Measurements from ENCODE around the gene KRTAP10-1. TPM values are rescaled to one million over a fixed set of nuclear protein-coding genes. Genes with fewer than 3 reads are reported as not detected.

The KRTAP10-1 gene
- total RNA-seq, 1 donor from 2014 or later, result not detected

GRCh38 chr21:44539046-44539445 is 949 bp downstream of the KRTAP10-1 start:
- Mint-ChIP-seq H3K36me3 (no peaks in the 10 kb centered on the region), H3K4me1 (no peaks in the 10 kb centered on the region), H3K4me3 (no peak overlapping the region), H3K27ac (peak overlapping the region; percentile 61), H3K27me3 (ENCODE audit: insufficient read depth, low read depth) (peaks cover 4% of the 10 kb centered on the region), H3K9me3 (peaks cover 2% of the 10 kb centered on the region)
- H3K4me2 ChIP-seq, result no peak overlapping the region
- no peaks in the 10 kb centered on the region for H3K36me3 ChIP-seq
- no peak overlapping the region for H3K9ac ChIP-seq
- no peaks in the 10 kb centered on the region for H3K27me3 ChIP-seq
- no peak overlapping the region for H3K4me3 ChIP-seq
- H3F3A ChIP-seq (ENCODE audit: low read depth), result no peaks in the 10 kb centered on the region
- H3K9me3 ChIP-seq (ENCODE audit: low read depth), result peaks cover 11% of the 10 kb centered on the region
- no peaks in the 10 kb centered on the region for H3K79me2 ChIP-seq (ENCODE audit: low read depth)
- TF ChIP-seq EZH2phosphoT487 (IDR thresholded peaks at IDR 0.05) (no peak), EZH2 (IDR thresholded peaks at IDR 0.05) (no peak), CTCF (IDR thresholded peaks at IDR 0.05) (no peak)
- H4K20me1 ChIP-seq (ENCODE audit: low read depth), result no peaks in the 10 kb centered on the region
- H3K4me1 ChIP-seq, result no peaks in the 10 kb centered on the region
- H3K27ac ChIP-seq, result no peak overlapping the region
- DNase-seq (ENCODE audit: low spot score), result no peak
- H2AFZ ChIP-seq (replicated peaks), result no peak overlapping the region

GRCh38 chr21:44537930-44538911 is 1.8 kb downstream of the KRTAP10-1 start:
- Histone ChIP-seq H3K36me3 (no peaks in the 10 kb centered on the region), H4K20me1 (ENCODE audit: low read depth) (no peaks in the 10 kb centered on the region), H3K79me2 (ENCODE audit: low read depth) (no peaks in the 10 kb centered on the region), H3K27me3 (no peaks in the 10 kb centered on the region), H3K4me1 (no peaks in the 10 kb centered on the region), H3F3A (ENCODE audit: low read depth) (no peaks in the 10 kb centered on the region), H3K9me3 (ENCODE audit: low read depth) (peaks cover 10% of the 10 kb centered on the region), H3K4me3 (no peak overlapping the region), H3K27ac (no peak overlapping the region), H3K4me2 (no peak overlapping the region), H3K9ac (no peak overlapping the region), H2AFZ (replicated peaks) (no peak overlapping the region)
- Mint-ChIP-seq H3K9me3 (peaks cover 2% of the 10 kb centered on the region), H3K27ac (peak overlapping the region; percentile 64), H3K27me3 (ENCODE audit: insufficient read depth, low read depth) (peaks cover 5% of the 10 kb centered on the region), H3K4me3 (no peak overlapping the region), H3K36me3 (no peaks in the 10 kb centered on the region), H3K4me1 (no peaks in the 10 kb centered on the region)
- TF ChIP-seq EZH2 (IDR thresholded peaks at IDR 0.05) (no peak), EZH2phosphoT487 (IDR thresholded peaks at IDR 0.05) (no peak), CTCF (IDR thresholded peaks at IDR 0.05) (no peak)
- DNase-seq (ENCODE audit: low spot score), result no peak

- H3K27me3 Mint-ChIP-seq (ENCODE audit: insufficient read depth, low read depth), result peaks cover 11% of the 10 kb centered on the region
- Histone ChIP-seq H3K36me3 (no peaks in the 10 kb centered on the region), H3K4me1 (no peaks in the 10 kb centered on the region), H3K79me2 (ENCODE audit: low read depth) (no peaks in the 10 kb centered on the region), H3K9me3 (ENCODE audit: low read depth) (no peaks in the 10 kb centered on the region), H3F3A (ENCODE audit: low read depth) (no peaks in the 10 kb centered on the region), H3K27me3 (no peaks in the 10 kb centered on the region), H3K27ac (no peak overlapping the region), H3K9ac (no peak overlapping the region), H4K20me1 (ENCODE audit: low read depth) (no peaks in the 10 kb centered on the region), H3K4me3 (no peak overlapping the region), H2AFZ (replicated peaks) (peak overlapping the region; percentile 31), H3K4me2 (no peak overlapping the region)
- H3K36me3 Mint-ChIP-seq, result no peaks in the 10 kb centered on the region
- no peak for DNase-seq (ENCODE audit: low spot score)
- no peak overlapping the region for H3K27ac Mint-ChIP-seq
- no peak overlapping the region for H3K4me3 Mint-ChIP-seq
- H3K9me3 Mint-ChIP-seq, result no peaks in the 10 kb centered on the region
- TF ChIP-seq EZH2 (IDR thresholded peaks at IDR 0.05), result no peak
- TF ChIP-seq CTCF (IDR thresholded peaks at IDR 0.05), result no peak
- no peak for TF ChIP-seq EZH2phosphoT487 (IDR thresholded peaks at IDR 0.05)
- peaks cover 3% of the 10 kb centered on the region for H3K4me1 Mint-ChIP-seq
Observed at GRCh38 chr21:44535963-44536362, 4.0 kb downstream of the KRTAP10-1 start.

Measured in neural progenitor cell (in vitro differentiated cells).